Pancreas (tissue), 10 donors: ENCODE data around the gene SORL1. TPM values are rescaled to one million over a fixed set of nuclear protein-coding genes. Genes with fewer than 3 reads are reported as not detected.
"Not testable (repeated sequence)": the region's sequence is repeated elsewhere in the genome, so short reads cannot be mapped to it uniquely, and the experiment has no call there.

Experiments
- ATAC-seq, 4 donors: fragments of 200-7000 bp; cut with Tn5 transposase; one replicate each; pipeline versions ENCODE4 v1.8.0 to v1.9.1; 2020; ENCODE audit warnings: mild to moderate bottlenecking in 4 of 4, moderate library complexity in 4 of 4
- DNase-seq, 6 donors: peaks; one replicate each; pipeline ENCODE4 v3.0.0-alpha.2; 2020
- FAIRE-seq: peaks from 2 replicates; lab custom pipeline; 2012; peaks lifted over from hg19 to GRCh38; lab: Jason Lieb, UNC
- H3K27ac ChIP-seq, 4 donors: fragments of 200-600 bp; sonication (generic); 1 replicate in 3 of 4; 2 replicates in 1 of 4; pipeline versions ENCODE4 v1.5.0 to v1.8.0; 2020
- H3K27me3 ChIP-seq, 4 donors: fragments of 200-600 bp; one replicate each; pipeline ENCODE4 v1.8.0; 2021
- H3K36me3 ChIP-seq, 3 donors: fragments of 200-600 bp; sonication (generic) in 1 of 3; one replicate each; pipeline versions ENCODE4 v1.5.0 to v1.8.0; 2020 to 2021
- H3K4me1 ChIP-seq, 3 donors: fragments of 200-600 bp; one replicate each; pipeline ENCODE4 v1.8.0; 2021
- H3K4me3 ChIP-seq, 4 donors: fragments of 200-600 bp; sonication (generic) in 2 of 4; one replicate each; pipeline versions ENCODE4 v1.5.0 to v1.8.0; 2020 to 2021
- H3K9me3 ChIP-seq, 4 donors: fragments of 200-600 bp; one replicate each; pipeline ENCODE4 v1.8.0; 2021
- CTCF ChIP-seq, 4 donors: fragments of 200-600 bp; sonication (generic) in 3 of 4; IDR thresholded peaks; one replicate each; pipeline versions ENCODE4 v1.5.0 to v1.8.0; 2021; ENCODE audit warnings: antibody characterized with exemption in 4 of 4
- WGBS, 2 donors: extraction: QIAGEN DNeasy Blood & Tissue Kit; methylation state at CpG; one replicate each; pipeline ENCODE4 v1.1.7; 2013; 5-methylcytosine and 5-hydroxymethylcytosine counted together
- intact Hi-C, 3 donors: fragments of 100-400 bp; cut with DNase I; formaldehyde crosslinking; loops; one replicate each; pipeline versions ENCODE4 v1.11.1 to v1.14.2; 2022
- polyA plus RNA-seq, 2 donors: library from polyadenylated mRNA; stranded (reverse); fragments of 200-250 nt; gene quantifications; one replicate each; pipeline ENCODE4 v1.2.3, GENCODE V29; 2013
- total RNA-seq, 6 donors: library from RNA; stranded (reverse); fragmentation: NEBNext Ultra II Directional in 4 of 6; extraction: Animal tissue kit (Norgen Biotek cat#: 25700) in 4 of 6; gene quantifications; one replicate each; pipeline versions ENCODE4 v1.2.1 to v1.2.4, GENCODE V29; 2021 to 2023
- donor health status: healthy with polysubstance abuse.
- donor health status: DM: no; HTN: no; CAD: no; lungs with moderate emphysema.
- donor health status: DM: no; HTN: no; CAD: no.
- donor health status: control.
- donor health status: control.
- donor health status: Bipolar disorder and iron deficiency.
- donor health status: DM: yes; HTN: yes; CAD: no.
- donor health status: DM: no; HTN: no; CAD: no.
- donor health status: DM: no; HTN: no; CAD: no.
- donor health status: DM: yes; HTN: yes; CAD: no.

Gene SORL1
- total and polyA plus RNA-seq, 8 donors, result 2.7 to 47.5 (median 15.5) TPM

GRCh38 chr11:121634273-121634672 is 182.2 kb downstream of the SORL1 start:
- Histone ChIP-seq H3K9me3 (no peaks in the 10 kb centered on the region), H3K27ac (no peak overlapping the region), H3K27me3 (no peaks in the 10 kb centered on the region), H3K4me3 (no peak overlapping the region), H3K36me3 (no peaks in the 10 kb centered on the region), H3K4me1 (no peaks in the 10 kb centered on the region)
- WGBS, 2 donors, result 81 to 89% methylated on average over 5 of the region's 5 CpGs
- DNase-seq (no peak), ATAC-seq (no peak), FAIRE-seq (no peak)
- intact Hi-C loops, result no loop called here
- no peak for TF ChIP-seq CTCF (IDR thresholded peaks at IDR 0.05)

DNA sequence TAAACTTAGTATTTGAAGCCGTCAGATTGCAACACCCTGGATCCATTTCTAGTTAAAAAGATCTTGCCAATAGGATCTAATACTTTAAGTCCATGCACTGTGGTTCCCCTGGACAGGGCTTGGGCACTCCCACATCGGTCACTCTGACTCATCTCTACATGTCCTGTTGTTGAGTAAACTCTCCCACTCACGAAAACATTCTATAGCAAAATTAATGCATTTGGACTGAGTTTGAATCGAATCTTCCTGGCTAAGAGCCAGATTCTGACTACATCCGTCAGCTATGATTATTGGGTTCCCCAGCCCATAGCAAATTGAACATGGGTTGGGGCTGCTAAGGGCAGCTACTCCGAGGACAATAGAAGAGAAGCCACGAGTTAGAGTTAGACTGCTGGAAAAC is 182.8 kb downstream of the SORL1 start:
- TF ChIP-seq CTCF (IDR thresholded peaks at IDR 0.05), result no peak
- intact Hi-C loops, result no loop called here
- WGBS, 2 donors, result 55 to 58% methylated on average over 7 of the region's 7 CpGs
- no peak overlapping the region for H3K27ac ChIP-seq
- no peaks in the 10 kb centered on the region for H3K27me3 ChIP-seq
- no peaks in the 10 kb centered on the region for H3K9me3 ChIP-seq
- no peak overlapping the region for H3K4me3 ChIP-seq
- no peaks in the 10 kb centered on the region for H3K4me1 ChIP-seq
- no peak for DNase-seq
- no peaks in the 10 kb centered on the region for H3K36me3 ChIP-seq
- ATAC-seq, result no peak
- no peak for FAIRE-seq

- TF ChIP-seq CTCF (IDR thresholded peaks at IDR 0.05), result no peak
Measured at GRCh38 chr11:121636081-121636799, 184.1 kb downstream of the SORL1 start.

GRCh38 chr11:121636800-121637176 is 184.7 kb downstream of the SORL1 start:
- no peak overlapping the region for H3K27ac ChIP-seq
- intact Hi-C loops, result no loop called here

More at GRCh38 chr11:121636081-121636799, 184.1 kb downstream of the SORL1 start:
- ATAC-seq, result no peak
- intact Hi-C loops, result no loop called here
- no peaks in the 10 kb centered on the region for H3K4me1 ChIP-seq
- H3K27ac ChIP-seq, result no peak overlapping the region
- WGBS, 2 donors, result 55 to 73% methylated on average over 2 of the region's 2 CpGs
- DNase-seq, result no peak
- no peak overlapping the region for H3K4me3 ChIP-seq
- no peaks in the 10 kb centered on the region for H3K9me3 ChIP-seq
- no peak for FAIRE-seq
- no peaks in the 10 kb centered on the region for H3K27me3 ChIP-seq
- no peaks in the 10 kb centered on the region for H3K36me3 ChIP-seq

GRCh38 chr11:121637587-121637986 is 185.5 kb downstream of the SORL1 start:
- H3K9me3 ChIP-seq, ATAC-seq, H3K27ac ChIP-seq, H3K4me3 ChIP-seq, H3K36me3 ChIP-seq, H3K4me1 ChIP-seq, H3K27me3 ChIP-seq, FAIRE-seq, intact Hi-C loops, DNase-seq: not testable (repeated sequence)
- WGBS, 2 donors, result 90 to 93% methylated on average over 6 to 8 of the region's 8 CpGs

More at GRCh38 chr11:121636800-121637176, 184.7 kb downstream of the SORL1 start:
- ATAC-seq (no peak), FAIRE-seq (no peak), DNase-seq (no peak)
- Histone ChIP-seq H3K4me3 (no peak overlapping the region), H3K9me3 (no peaks in the 10 kb centered on the region), H3K4me1 (no peaks in the 10 kb centered on the region), H3K27me3 (no peaks in the 10 kb centered on the region), H3K36me3 (no peaks in the 10 kb centered on the region)
- WGBS, 2 donors, result 69 to 80% methylated on average over 5 of the region's 5 CpGs
- no peak for TF ChIP-seq CTCF (IDR thresholded peaks at IDR 0.05)
